ENCODE results near the gene PDE4D.

The PDE4D gene

GRCh38 chr5:59721741-59722140 lies 171.8 kb downstream of the PDE4D start:
- no peak overlapping the region for H3K4me3 ChIP-seq (ENCODE audit: control insufficient read depth, low read depth, low read length)
- DNase-seq (ENCODE audit: low read depth) = no peak
- no peak for TF ChIP-seq CTCF (conservative IDR thresholded peaks at IDR 0.05; ENCODE audit: control insufficient read depth, insufficient read depth, low read depth, low read length)

- no peak for TF ChIP-seq CTCF (conservative IDR thresholded peaks at IDR 0.05; ENCODE audit: control insufficient read depth, insufficient read depth, low read depth, low read length)
- H3K4me3 ChIP-seq (ENCODE audit: control insufficient read depth, low read depth, low read length) = no peak overlapping the region
- no peak for DNase-seq (ENCODE audit: low read depth)
Observed at GRCh38 chr5:59720063-59720462, 173.5 kb downstream of the PDE4D start.

GRCh38 chr5:59716966-59717500 lies 176.5 kb downstream of the PDE4D start:
- no peak for TF ChIP-seq CTCF (conservative IDR thresholded peaks at IDR 0.05; ENCODE audit: control insufficient read depth, insufficient read depth, low read depth, low read length)
- DNase-seq (ENCODE audit: low read depth) = no peak
- no peak overlapping the region for H3K4me3 ChIP-seq (ENCODE audit: control insufficient read depth, low read depth, low read length)

GRCh38 chr5:59716029-59716428 lies 177.5 kb downstream of the PDE4D start:
- DNase-seq (ENCODE audit: low read depth) = peak; percentile 16
- no peak overlapping the region for H3K4me3 ChIP-seq (ENCODE audit: control insufficient read depth, low read depth, low read length)
- TF ChIP-seq CTCF (conservative IDR thresholded peaks at IDR 0.05; ENCODE audit: control insufficient read depth, insufficient read depth, low read depth, low read length) = no peak

GRCh38 chr5:59715228-59715627 lies 178.3 kb downstream of the PDE4D start:
- TF ChIP-seq CTCF (conservative IDR thresholded peaks at IDR 0.05; ENCODE audit: control insufficient read depth, insufficient read depth, low read depth, low read length) = no peak
- no peak overlapping the region for H3K4me3 ChIP-seq (ENCODE audit: control insufficient read depth, low read depth, low read length)
- no peak for DNase-seq (ENCODE audit: low read depth)

GRCh38 chr5:59713498-59713844 lies 180.1 kb downstream of the PDE4D start:
- H3K4me3 ChIP-seq (ENCODE audit: control insufficient read depth, low read depth, low read length) = no peak overlapping the region
- no peak for DNase-seq (ENCODE audit: low read depth)
- no peak for TF ChIP-seq CTCF (conservative IDR thresholded peaks at IDR 0.05; ENCODE audit: control insufficient read depth, insufficient read depth, low read depth, low read length)
